Endodermal cell (in vitro differentiated cells): ENCODE measurements around the gene CDK13. TPM values are rescaled to one million over a fixed set of nuclear protein-coding genes. Genes with fewer than 3 reads are reported as not detected.
A peak's percentile ranks its signal among the peaks of the same experiment; 100 is the strongest.

Source experiments
- DNase-seq: peaks from one replicate; pipeline ENCODE4 v3.0.0-alpha.2; 2017
- H3K27ac ChIP-seq: 2 replicates; pipeline ENCODE4 v1.5.1; 2013; ENCODE audit warnings: mild to moderate bottlenecking, low read depth, low read length, moderate library complexity
- H3K27me3 ChIP-seq: 2 replicates; pipeline ENCODE4 v1.6.1; 2013; ENCODE audit warnings: mild to moderate bottlenecking, low read length, moderate library complexity; ENCODE audit not compliant: insufficient read depth, control insufficient read depth, poor library complexity, severe bottlenecking
- H3K36me3 ChIP-seq: 2 replicates; pipeline ENCODE4 v1.7.0; 2013; ENCODE audit warnings: mild to moderate bottlenecking, low read length, moderate library complexity; ENCODE audit not compliant: control insufficient read depth, insufficient read depth
- H3K4me1 ChIP-seq: one replicate; pipeline ENCODE4 v1.7.0; 2013; ENCODE audit warnings: low read length; ENCODE audit not compliant: control insufficient read depth, insufficient read depth
- H3K4me3 ChIP-seq: 2 replicates; pipeline ENCODE4 v1.5.1; 2013; ENCODE audit warnings: mild to moderate bottlenecking, low read length, moderate library complexity
- H3K9ac ChIP-seq: 2 replicates; pipeline ENCODE4 v1.6.1; 2013; ENCODE audit warnings: mild to moderate bottlenecking, low read length, moderate library complexity; ENCODE audit not compliant: poor library complexity, severe bottlenecking; ENCODE audit errors: extremely low read depth
- H3K9me3 ChIP-seq: 2 replicates; pipeline ENCODE4 v1.6.1; 2013; ENCODE audit warnings: mild to moderate bottlenecking, low read length, moderate library complexity; ENCODE audit not compliant: control insufficient read depth
- H3K27ac Mint-ChIP-seq: 2 replicates; pipeline ENCODE4 v1.8.0; 2020; ENCODE audit warnings: mixed read lengths
- H3K27me3 Mint-ChIP-seq: 2 replicates; pipeline ENCODE4 v1.8.0; 2021; ENCODE audit warnings: mild to moderate bottlenecking, mixed read lengths; ENCODE audit not compliant: insufficient read depth
- H3K36me3 Mint-ChIP-seq: 2 replicates; pipeline ENCODE4 v1.8.0; 2020; ENCODE audit warnings: low read depth, mixed read lengths
- H3K4me1 Mint-ChIP-seq: 2 replicates; pipeline ENCODE4 v1.8.0; 2020; ENCODE audit warnings: mixed read lengths
- H3K4me3 Mint-ChIP-seq: 2 replicates; pipeline ENCODE4 v1.8.0; 2020; ENCODE audit warnings: mild to moderate bottlenecking, moderate library complexity, mixed read lengths
- H3K9me3 Mint-ChIP-seq: 2 replicates; pipeline ENCODE4 v1.8.0; 2020; ENCODE audit warnings: mild to moderate bottlenecking, mixed read lengths
- CTCF ChIP-seq: fragments of 200-600 bp; sonication (generic); conservative IDR thresholded peaks from 2 replicates; pipeline ENCODE4 v1.5.0; 2021; ENCODE audit warnings: antibody characterized with exemption, mild to moderate bottlenecking
- WGBS, 2 experiments: methylation state at CpG; one replicate each; pipeline versions ENCODE4 v1.1.5 to v1.1.7; 2013; ENCODE audit warnings: missing lambda C conversion rate in 2 of 2, mixed read lengths in 1 of 2; ENCODE audit not compliant: insufficient coverage in 1 of 2, insufficient read length in 1 of 2; 5-methylcytosine and 5-hydroxymethylcytosine counted together
- long read RNA-seq, 4 experiments: library from polyadenylated mRNA in 2 of 4; library from RNA in 1 of 4; library from capped mRNA in 1 of 4; stranded (forward) in 3 of 4; unstranded in 1 of 4; transcript quantifications; one replicate each; pipeline ENCODE4 v2.0.0, GENCODE V29; 2020 to 2021; ENCODE audit warnings: inconsistent platforms in 1 of 4
- polyA plus RNA-seq, 2 experiments: library from polyadenylated mRNA; stranded (reverse); fragments of 50-300 nt; gene quantifications; one replicate each; pipeline ENCODE4 v1.2.3, GENCODE V29; 2013
- total RNA-seq, 2 donors: library from RNA; stranded (reverse); fragmentation: NEBNext Ultra II Directional in 1 of 2; extraction: Animal tissue kit (Norgen Biotek cat#: 25700) in 1 of 2; gene quantifications; 2 replicates in 1 of 2; 3 replicates in 1 of 2; pipeline ENCODE4 v1.2.1, GENCODE V29; 2021

Gene CDK13
- 10 to 100 TPM; 60.8 to 77.7 TPM for total RNA-seq
- 35.6 TPM for polyA plus RNA-seq (2013, experiment 1 of 2)
- polyA plus RNA-seq (2013, experiment 2 of 2), result 45.2 TPM
- long read RNA-seq, experiment 1, full-length matches to known transcripts, result 7 of 16 reads
- long read RNA-seq, experiment 1, partial matches to known transcripts, result 1 of 16 reads
- long read RNA-seq, experiment 1, other reads (novel, unspliced or antisense), result 8 of 16 reads
- long read RNA-seq, experiment 2, full-length matches to known transcripts, result 26 of 58 reads
- long read RNA-seq, experiment 2, partial matches to known transcripts, result 20 of 58 reads
- long read RNA-seq, experiment 2, other reads (novel, unspliced or antisense), result 12 of 58 reads
- long read RNA-seq, experiment 3, full-length matches to known transcripts, result 9 of 17 reads
- long read RNA-seq, experiment 3, partial matches to known transcripts, result 7 of 17 reads
- long read RNA-seq, experiment 3, other reads (novel, unspliced or antisense), result 1 of 17 reads
- long read RNA-seq, experiment 4, partial matches to known transcripts, result 0 of 5 reads
- long read RNA-seq, experiment 4, other reads (novel, unspliced or antisense), result 5 of 5 reads

- H3K4me1 Mint-ChIP-seq, result peaks cover 10% of the 10 kb centered on the region
- H3K9me3 Mint-ChIP-seq, result no peaks in the 10 kb centered on the region
- H3K36me3 Mint-ChIP-seq, result peaks cover 5% of the 10 kb centered on the region
- H3K9ac ChIP-seq, result peak within 1 kb of the TSS; percentile 93
- peaks cover 5% of the 10 kb centered on the region for H3K36me3 ChIP-seq
- TF ChIP-seq CTCF, result peak; percentile 43
- peak within 1 kb of the TSS; percentile 96 for H3K4me3 Mint-ChIP-seq
- no peaks in the 10 kb centered on the region for H3K27me3 ChIP-seq
- DNase-seq, result peak; percentile 93
- WGBS, 2 experiments, result 0% methylated on average over 59 of the region's 59 CpGs; no CpG with 5 or more reads in 1 of the 2 experiments
- H3K27ac Mint-ChIP-seq, result peak within 1 kb of the TSS; percentile 100
- H3K27me3 Mint-ChIP-seq, result no peaks in the 10 kb centered on the region
- peak within 1 kb of the TSS; percentile 94 for H3K4me3 ChIP-seq
- no peaks in the 10 kb centered on the region for H3K9me3 ChIP-seq
- H3K4me1 ChIP-seq, result no peaks in the 10 kb centered on the region
- H3K27ac ChIP-seq, result peak within 1 kb of the TSS; percentile 95
Measured at GRCh38 chr7:39949971-39950472, at the start of gene CDK13. Gene CDK13, plus strand, starts transcription at chr7:39950256. Its CDS starts 386 bp downstream, at chr7:39950642.

- no peak overlapping the region for H3K27ac ChIP-seq
- H3K9me3 Mint-ChIP-seq, result peaks cover 7% of the 10 kb centered on the region
- no peaks in the 10 kb centered on the region for H3K36me3 Mint-ChIP-seq
- no peaks in the 10 kb centered on the region for H3K27me3 ChIP-seq
- no peak overlapping the region for H3K9ac ChIP-seq
- no peaks in the 10 kb centered on the region for H3K27me3 Mint-ChIP-seq
- no peak overlapping the region for H3K27ac Mint-ChIP-seq
- no peak for TF ChIP-seq CTCF
- DNase-seq, result no peak
- H3K4me1 Mint-ChIP-seq, result no peaks in the 10 kb centered on the region
- 91 to 100% methylated on average over 2 of the region's 2 CpGs for WGBS, 2 experiments
- H3K4me1 ChIP-seq, result no peaks in the 10 kb centered on the region
- no peaks in the 10 kb centered on the region for H3K36me3 ChIP-seq
- no peak overlapping the region for H3K4me3 ChIP-seq
- H3K9me3 ChIP-seq, result peaks cover 7% of the 10 kb centered on the region
- H3K4me3 Mint-ChIP-seq, result no peak overlapping the region
Measured at GRCh38 chr7:39904077-39904486, 46.0 kb upstream of the CDK13 start.

- H3K9ac ChIP-seq, result no peak overlapping the region
- no peak for TF ChIP-seq CTCF
- H3K9me3 ChIP-seq, result peaks cover 7% of the 10 kb centered on the region
- no peaks in the 10 kb centered on the region for H3K36me3 Mint-ChIP-seq
- H3K4me1 ChIP-seq, result no peaks in the 10 kb centered on the region
- no peaks in the 10 kb centered on the region for H3K27me3 ChIP-seq
- no peak overlapping the region for H3K27ac ChIP-seq
- H3K27ac Mint-ChIP-seq, result no peak overlapping the region
- no peak overlapping the region for H3K4me3 Mint-ChIP-seq
- H3K4me1 Mint-ChIP-seq, result no peaks in the 10 kb centered on the region
- no peaks in the 10 kb centered on the region for H3K27me3 Mint-ChIP-seq
- WGBS, 2 experiments, result 97 to 100% methylated on average over 1 to 3 of the region's 4 CpGs
- DNase-seq, result no peak
- no peaks in the 10 kb centered on the region for H3K36me3 ChIP-seq
- H3K9me3 Mint-ChIP-seq, result peaks cover 7% of the 10 kb centered on the region
- no peak overlapping the region for H3K4me3 ChIP-seq
Measured at GRCh38 chr7:39908141-39908540, 41.9 kb upstream of the CDK13 start.
